ENCODE measurements around the gene POU3F1. TPM values are rescaled to one million over a fixed set of nuclear protein-coding genes. Genes with fewer than 3 reads are reported as not detected.

Gene POU3F1
- total and polyA plus RNA-seq, 10 of the 15 experiments (the other 5 are each of a cell fraction or from before 2014, with no cell fraction given): 0.04 to 0.53 (median 0.10) TPM; not detected in 3

DNA sequence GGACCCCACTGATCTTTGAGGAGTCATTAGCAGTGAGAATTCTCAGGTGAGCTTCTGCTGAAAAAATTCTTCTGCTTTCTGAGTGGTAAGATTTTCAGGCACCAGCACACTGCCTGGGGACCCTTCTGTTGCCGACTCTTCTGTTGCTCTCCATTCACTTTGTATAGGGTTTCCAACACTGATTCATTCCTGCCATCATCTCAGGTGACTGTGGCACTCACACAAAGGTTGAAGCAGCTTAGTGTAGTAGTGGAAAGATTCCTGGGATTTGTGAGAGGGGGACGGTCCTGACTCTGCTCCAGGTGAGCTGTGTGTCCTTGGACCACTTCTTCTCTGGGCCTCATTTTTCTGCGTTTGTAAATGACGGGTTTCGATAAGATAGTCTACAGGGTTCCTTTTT lies 24.6 kb downstream of the POU3F1 start:
- H3K27ac ChIP-seq (ENCODE audit: control insufficient read depth, insufficient read depth): no peak overlapping the region
- ChIA-PET CTCF (interaction anchor here (0.7 to 13.9 kb wide), 3 partner anchors 18 to 48 kb away, joined by 4 to 252 read pairs (median 7); no protein-coding TSS in a partner anchor), RAD21 (ENCODE audit: unreplicated experiment) (interaction anchor here (1.2 kb wide), 1 partner anchor 32 kb away, joined by 3 read pairs; the partner anchor contains the start of gene SF3A3), POLR2A (interaction anchor here (0.7 kb wide), 2 partner anchors 30 to 41 kb away, joined by 3 to 4 read pairs; no protein-coding TSS in a partner anchor), SMC1A (ENCODE audit: uncharacterized antibody, unreplicated experiment) (interaction anchor here (0.6 to 2.7 kb wide), 5 partner anchors 50 to 730 kb away, joined by 3 to 11 read pairs (median 3); no protein-coding TSS in a partner anchor)
- H3K4me1 ChIP-seq (ENCODE audit: control insufficient read depth, insufficient read depth, low read length): peaks cover 6% of the 10 kb centered on the region
- H3K9ac ChIP-seq (ENCODE audit: control insufficient read depth, insufficient read depth, low read length): no peak overlapping the region
- no peaks in the 10 kb centered on the region for H3K9me3 ChIP-seq (replicated peaks; ENCODE audit: control insufficient read depth, insufficient read depth, low read length)
- H3K27me3 ChIP-seq (replicated peaks in 1 of 2; ENCODE audit: control insufficient read depth in 2 of 2, insufficient read depth in 2 of 2, low read length in 1 of 2): no peaks in the 10 kb centered on the region
- H3K79me2 ChIP-seq (ENCODE audit: control insufficient read depth, insufficient read depth, low read length): no peaks in the 10 kb centered on the region
- intact Hi-C loops (cut with micrococcal nuclease; ENCODE audit: unreplicated experiment): no loop called here
- no peaks in the 10 kb centered on the region for H4K20me1 ChIP-seq (ENCODE audit: control insufficient read depth, insufficient read depth)
- in situ Hi-C loops (cut with MboI): no loop called here
- H3K4me3 ChIP-seq: no peak overlapping the region
- ATAC-seq (no peak), DNase-seq (ENCODE audit: low read depth, low spot score) (no peak), FAIRE-seq (no peak)
- H3K36me3 ChIP-seq (ENCODE audit: control insufficient read depth in 2 of 2, insufficient read depth in 2 of 2, low read length in 1 of 2): peaks cover 6 to 19% of the 10 kb centered on the region in 2 experiments
- H2AFZ ChIP-seq (ENCODE audit: control insufficient read depth, low read depth, low read length): no peak overlapping the region
- over 99% methylated on average over 5 of the region's 5 CpGs for WGBS (ENCODE audit: insufficient coverage, insufficient replicate concordance, low lambda C conversion rate, missing lambda C conversion rate)
- H3K4me2 ChIP-seq (ENCODE audit: control insufficient read depth, insufficient read depth): no peak overlapping the region
- no TSS peak for BruUV-seq (replicated peaks)
- TF ChIP-seq CBX5 (IDR thresholded peaks at IDR 0.05; ENCODE audit: low read depth) (no peak), HCFC1 (IDR thresholded peaks at IDR 0.05; ENCODE audit: low read length) (no peak)

DNA sequence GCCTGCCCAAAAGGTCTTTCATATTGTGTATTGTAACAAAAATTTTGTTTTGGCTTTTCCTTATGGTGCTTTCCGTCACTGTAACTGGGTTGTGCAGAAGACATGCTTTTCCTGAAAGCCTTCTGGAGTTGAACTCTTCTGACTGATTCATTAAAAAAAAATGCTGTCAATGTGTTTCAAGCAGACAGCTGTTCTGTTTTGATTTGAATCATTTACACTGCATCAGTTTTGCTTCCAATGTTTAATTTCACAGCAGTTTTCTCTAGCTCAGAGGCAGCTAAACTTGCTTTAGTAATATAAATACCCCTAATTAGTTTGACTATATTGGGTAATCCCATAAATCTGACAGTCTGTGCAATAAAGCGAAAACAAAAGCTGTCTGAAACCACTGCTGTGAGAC lies 26.2 kb downstream of the POU3F1 start:
- intact Hi-C loops (cut with micrococcal nuclease; ENCODE audit: unreplicated experiment) (no loop called here), in situ Hi-C loops (cut with MboI) (no loop called here)
- BruUV-seq (replicated peaks): no TSS peak
- Histone ChIP-seq H3K27ac (ENCODE audit: control insufficient read depth, insufficient read depth) (no peak overlapping the region), H3K9ac (ENCODE audit: control insufficient read depth, insufficient read depth, low read length) (no peak overlapping the region), H3K36me3 (ENCODE audit: control insufficient read depth in 2 of 2, insufficient read depth in 2 of 2, low read length in 1 of 2) (peaks cover 5 to 24% of the 10 kb centered on the region in 2 experiments), H3K27me3 (replicated peaks in 1 of 2; ENCODE audit: control insufficient read depth in 2 of 2, insufficient read depth in 2 of 2, low read length in 1 of 2) (no peaks in the 10 kb centered on the region), H3K4me1 (ENCODE audit: control insufficient read depth, insufficient read depth, low read length) (no peaks in the 10 kb centered on the region), H4K20me1 (ENCODE audit: control insufficient read depth, insufficient read depth) (no peaks in the 10 kb centered on the region), H3K79me2 (ENCODE audit: control insufficient read depth, insufficient read depth, low read length) (peaks cover 3% of the 10 kb centered on the region; the same call in 1 of the 2 replicates), H3K4me2 (ENCODE audit: control insufficient read depth, insufficient read depth) (no peak overlapping the region), H3K4me3 (no peak overlapping the region), H2AFZ (ENCODE audit: control insufficient read depth, low read depth, low read length) (no peak overlapping the region), H3K9me3 (replicated peaks; ENCODE audit: control insufficient read depth, insufficient read depth, low read length) (no peaks in the 10 kb centered on the region)
- CTCF ChIA-PET: interaction anchor here (0.6 to 13.9 kb wide), 13 partner anchors 9 to 773 kb away, joined by 3 to 252 read pairs (median 3); partner anchors contain the start of gene SF3A3
- FAIRE-seq (no peak), DNase-seq (ENCODE audit: low read depth, low spot score) (no peak), ATAC-seq (no peak)
- TF ChIP-seq, protein P1, sequence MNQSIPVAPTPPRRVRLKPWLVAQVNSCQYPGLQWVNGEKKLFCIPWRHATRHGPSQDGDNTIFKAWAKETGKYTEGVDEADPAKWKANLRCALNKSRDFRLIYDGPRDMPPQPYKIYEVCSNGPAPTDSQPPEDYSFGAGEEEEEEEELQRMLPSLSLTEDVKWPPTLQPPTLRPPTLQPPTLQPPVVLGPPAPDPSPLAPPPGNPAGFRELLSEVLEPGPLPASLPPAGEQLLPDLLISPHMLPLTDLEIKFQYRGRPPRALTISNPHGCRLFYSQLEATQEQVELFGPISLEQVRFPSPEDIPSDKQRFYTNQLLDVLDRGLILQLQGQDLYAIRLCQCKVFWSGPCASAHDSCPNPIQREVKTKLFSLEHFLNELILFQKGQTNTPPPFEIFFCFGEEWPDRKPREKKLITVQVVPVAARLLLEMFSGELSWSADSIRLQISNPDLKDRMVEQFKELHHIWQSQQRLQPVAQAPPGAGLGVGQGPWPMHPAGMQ (IDR thresholded peaks at IDR 0.05; ENCODE audit: borderline replicate concordance): no peak
- TF ChIP-seq POLR2A (IDR thresholded peaks at IDR 0.05; ENCODE audit: low read depth, low read length) (no peak), RCOR1 (conservative IDR thresholded peaks at IDR 0.05; ENCODE audit: low read depth, low read length) (no peak), MTA3 (IDR thresholded peaks at IDR 0.05; ENCODE audit: borderline replicate concordance, low read length) (no peak), ZNF622 (IDR thresholded peaks at IDR 0.05) (no peak), CEBPB (IDR thresholded peaks at IDR 0.05; ENCODE audit: borderline replicate concordance in 1 of 2, low read depth in 2 of 2, low read length in 2 of 2) (no peak), BACH1 (IDR thresholded peaks at IDR 0.05; ENCODE audit: borderline replicate concordance) (no peak), EED (IDR thresholded peaks at IDR 0.05; ENCODE audit: low read depth) (no peak), ETV6 (conservative IDR thresholded peaks at IDR 0.05 in 1 of 2, IDR thresholded peaks at IDR 0.05 in 1 of 2; ENCODE audit: borderline replicate concordance in 1 of 2, low read depth in 1 of 2) (no peak), FOXK2 (IDR thresholded peaks at IDR 0.05) (no peak), NRF1 (conservative IDR thresholded peaks at IDR 0.05; ENCODE audit: low read depth, low read length) (no peak)
- TF ChIP-seq, protein P2, sequence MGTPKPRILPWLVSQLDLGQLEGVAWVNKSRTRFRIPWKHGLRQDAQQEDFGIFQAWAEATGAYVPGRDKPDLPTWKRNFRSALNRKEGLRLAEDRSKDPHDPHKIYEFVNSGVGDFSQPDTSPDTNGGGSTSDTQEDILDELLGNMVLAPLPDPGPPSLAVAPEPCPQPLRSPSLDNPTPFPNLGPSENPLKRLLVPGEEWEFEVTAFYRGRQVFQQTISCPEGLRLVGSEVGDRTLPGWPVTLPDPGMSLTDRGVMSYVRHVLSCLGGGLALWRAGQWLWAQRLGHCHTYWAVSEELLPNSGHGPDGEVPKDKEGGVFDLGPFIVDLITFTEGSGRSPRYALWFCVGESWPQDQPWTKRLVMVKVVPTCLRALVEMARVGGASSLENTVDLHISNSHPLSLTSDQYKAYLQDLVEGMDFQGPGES (IDR thresholded peaks at IDR 0.05): no peak
- TF ChIP-seq, protein P3, sequence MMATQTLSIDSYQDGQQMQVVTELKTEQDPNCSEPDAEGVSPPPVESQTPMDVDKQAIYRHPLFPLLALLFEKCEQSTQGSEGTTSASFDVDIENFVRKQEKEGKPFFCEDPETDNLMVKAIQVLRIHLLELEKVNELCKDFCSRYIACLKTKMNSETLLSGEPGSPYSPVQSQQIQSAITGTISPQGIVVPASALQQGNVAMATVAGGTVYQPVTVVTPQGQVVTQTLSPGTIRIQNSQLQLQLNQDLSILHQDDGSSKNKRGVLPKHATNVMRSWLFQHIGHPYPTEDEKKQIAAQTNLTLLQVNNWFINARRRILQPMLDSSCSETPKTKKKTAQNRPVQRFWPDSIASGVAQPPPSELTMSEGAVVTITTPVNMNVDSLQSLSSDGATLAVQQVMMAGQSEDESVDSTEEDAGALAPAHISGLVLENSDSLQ (IDR thresholded peaks at IDR 0.05): no peak
- SMC1A ChIA-PET (ENCODE audit: uncharacterized antibody, unreplicated experiment): interaction anchor here (0.6 to 2.7 kb wide), 6 partner anchors 27 to 128 kb away, joined by 3 to 10 read pairs (median 6); partner anchors contain the start of gene SF3A3
- 100% methylated on average over 2 of the region's 2 CpGs for WGBS (ENCODE audit: insufficient coverage, insufficient replicate concordance, low lambda C conversion rate, missing lambda C conversion rate)
- POLR2A ChIA-PET: no interaction called here
- RAD21 ChIA-PET (ENCODE audit: unreplicated experiment): interaction anchor here (1.1 kb wide), 1 partner anchor 31 kb away, joined by 3 read pairs; the partner anchor contains the start of gene SF3A3

All from GM12878 (cell line).